Spleen (tissue), 7 donors: ENCODE measurements around the gene STX16.

Source experiments
- CTCF ChIP-seq, 11 experiments: fragments of 200-600 bp in 7 of 11; fragments of 450-650 bp in 4 of 11; sonication (generic) in 4 of 11; IDR thresholded peaks in 8 of 11; conservative IDR thresholded peaks in 3 of 11; 1 replicate in 7 of 11; 2 replicates in 4 of 11; pipeline versions ENCODE4 v1.4.0 to v1.8.0; 2016 to 2021; ENCODE audit warnings: antibody characterized with exemption in 11 of 11, inconsistent platforms in 4 of 11, mild to moderate bottlenecking in 1 of 11
- POLR2A ChIP-seq, 3 donors: fragments of 450-650 bp; IDR thresholded peaks; one replicate each; pipeline ENCODE4 v1.5.1; 2017; ENCODE audit warnings: antibody characterized with exemption in 3 of 3, mild to moderate bottlenecking in 1 of 3
- POLR2AphosphoS5 ChIP-seq, 3 donors: sonication (generic); formaldehyde crosslinking; IDR thresholded peaks; one replicate each; pipeline ENCODE4 v1.5.1; 2017; ENCODE audit warnings: antibody characterized with exemption in 3 of 3
- donor health status: DM: no; HTN: no; CAD: no; lungs with moderate emphysema.
- donor health status: DM: no; HTN: no; CAD: no.
- donor health status: DM: no; HTN: no; CAD: no.

- no peak for TF ChIP-seq CTCF (IDR thresholded peaks at IDR 0.05 in 8 of 11, conservative IDR thresholded peaks at IDR 0.05 in 3 of 11)
- TF ChIP-seq POLR2A (IDR thresholded peaks at IDR 0.05): no peak
- no peak for TF ChIP-seq POLR2AphosphoS5 (IDR thresholded peaks at IDR 0.05)
Measured at GRCh38 chr20:58610811-58611210, 40.3 kb upstream of the STX16 start.
